Left ventricle myocardium inferior (tissue), 1 donor: ENCODE measurements around the gene MT1M. TPM values are rescaled to one million over a fixed set of nuclear protein-coding genes. Genes with fewer than 3 reads are reported as not detected.
A peak's percentile ranks its signal among the peaks of the same experiment; 100 is the strongest.

Experiments
- DNase-seq: peaks from one replicate; pipeline ENCODE4 v3.0.0-alpha.2; 2020
- H3K27ac ChIP-seq: fragments of 200-600 bp; replicated peaks from 2 replicates; pipeline ENCODE4 v1.8.0; 2021
- H3K27me3 ChIP-seq: fragments of 200-600 bp; 2 replicates; pipeline ENCODE4 v1.8.0; 2021; ENCODE audit warnings: low read depth
- H3K36me3 ChIP-seq: fragments of 200-600 bp; 2 replicates; pipeline ENCODE4 v1.8.0; 2021
- H3K4me1 ChIP-seq: fragments of 200-600 bp; 2 replicates; pipeline ENCODE4 v1.8.0; 2021
- H3K4me3 ChIP-seq: fragments of 200-600 bp; 2 replicates; pipeline ENCODE4 v1.8.0; 2021; ENCODE audit warnings: mild to moderate bottlenecking, moderate library complexity
- H3K9me3 ChIP-seq: fragments of 200-600 bp; replicated peaks from 2 replicates; pipeline ENCODE4 v1.8.0; 2021
- CTCF ChIP-seq: fragments of 200-600 bp; IDR thresholded peaks from 2 replicates; pipeline ENCODE4 v1.8.0; 2021; ENCODE audit warnings: antibody characterized with exemption, mild to moderate bottlenecking, borderline replicate concordance
- intact Hi-C: fragments of 100-400 bp; cut with micrococcal nuclease; formaldehyde crosslinking; loops from one replicate; pipeline ENCODE4 v1.11.0; 2022
- total RNA-seq: library from RNA; stranded (reverse); fragmentation: NEBNext Ultra II Directional; extraction: Animal tissue kit (Norgen Biotek cat#: 25700); gene quantifications from one replicate; pipeline ENCODE4 v1.2.1, GENCODE V29; 2021
- donor health status: DM: no; HTN: yes; CAD: no; lungs with severe emphysema.

MT1M gene
- total RNA-seq, 1 donor from 2014 or later = 3.1 TPM

- no peaks in the 10 kb centered on the region for H3K36me3 ChIP-seq
- intact Hi-C loops = no loop called here
- H3K9me3 ChIP-seq = peaks cover 8% of the 10 kb centered on the region
- H3K4me3 ChIP-seq = peak within 1 kb of the TSS; percentile 66
- peaks cover 11% of the 10 kb centered on the region for H3K4me1 ChIP-seq
- peaks cover 64% of the 10 kb centered on the region for H3K27me3 ChIP-seq
- DNase-seq = no peak
- no peak within 1 kb of the TSS for H3K27ac ChIP-seq
- TF ChIP-seq CTCF = no peak
These were observed 43.1 kb upstream of the MT1M start, which contains the start of gene MT3 for GRCh38 chr16:56589141-56590039. MT3 (plus strand) TSS chr16:56589528; CDS start chr16:56589591, 63 bp downstream.

GRCh38 chr16:56591377-56592060 lies 40.9 kb upstream of the MT1M start:
- Histone ChIP-seq H3K4me1 (peaks cover 11% of the 10 kb centered on the region), H3K36me3 (no peaks in the 10 kb centered on the region), H3K27ac (no peak overlapping the region), H3K27me3 (peaks cover 44% of the 10 kb centered on the region), H3K4me3 (no peak overlapping the region), H3K9me3 (peaks cover 8% of the 10 kb centered on the region)
- DNase-seq = no peak
- intact Hi-C loops = no loop called here
- TF ChIP-seq CTCF = no peak

- no peak for TF ChIP-seq CTCF
- Histone ChIP-seq H3K27me3 (peaks cover 23% of the 10 kb centered on the region), H3K4me1 (peaks cover 11% of the 10 kb centered on the region), H3K4me3 (no peak overlapping the region), H3K9me3 (peaks cover 8% of the 10 kb centered on the region), H3K27ac (no peak overlapping the region), H3K36me3 (no peaks in the 10 kb centered on the region)
- intact Hi-C loops = no loop called here
- DNase-seq = no peak
These were observed 38.7 kb upstream of the MT1M start for GRCh38 chr16:56593573-56594291.

GRCh38 chr16:56594292-56594619 lies 38.2 kb upstream of the MT1M start:
- Histone ChIP-seq H3K4me1 (peaks cover 6% of the 10 kb centered on the region), H3K27me3 (peaks cover 18% of the 10 kb centered on the region), H3K4me3 (no peak overlapping the region), H3K9me3 (peaks cover 8% of the 10 kb centered on the region), H3K36me3 (no peaks in the 10 kb centered on the region), H3K27ac (no peak overlapping the region)
- intact Hi-C loops = no loop called here
- no peak for TF ChIP-seq CTCF
- no peak for DNase-seq

- H3K27me3 ChIP-seq = no peaks in the 10 kb centered on the region
- no peaks in the 10 kb centered on the region for H3K4me1 ChIP-seq
- no peak for DNase-seq
- TF ChIP-seq CTCF = peak; percentile 67
- H3K9me3 ChIP-seq = no peaks in the 10 kb centered on the region
- no peaks in the 10 kb centered on the region for H3K36me3 ChIP-seq
- no peak overlapping the region for H3K27ac ChIP-seq
- intact Hi-C loops = loop anchor here (5.0 to 10.0 kb wide), 2 partner anchors 86 to 102 kb away; no protein-coding TSS in a partner anchor
- no peak overlapping the region for H3K4me3 ChIP-seq
These were observed 32.0 kb upstream of the MT1M start for GRCh38 chr16:56600398-56600999.
